GM10248 (cell line): ENCODE data around the gene ARIH2.

Experiments used
- CTCF ChIA-PET: fragments of 300-600 bp; sonication (Branson Sonifier 250); formaldehyde crosslinking; extraction: SDS; loops from one replicate; lab custom pipeline; 2021; ENCODE audit warnings: antibody characterized with exemption; lab: Yijun Ruan, JAX
- POLR2A ChIA-PET: fragments of 350-650 bp; sonication (Branson Sonifier 250); formaldehyde crosslinking; extraction: SDS; loops from one replicate; lab custom pipeline; 2020; ENCODE audit warnings: antibody characterized with exemption; lab: Yijun Ruan, JAX
- DNase-seq: peaks from one replicate; pipeline ENCODE4 v3.0.0; 2012; ENCODE audit errors: extremely low spot score
- CTCF ChIP-seq: IDR thresholded peaks from 2 replicates; pipeline ENCODE4 v1.5.1; 2012; ENCODE audit warnings: mild to moderate bottlenecking, low read depth; ENCODE audit errors: extremely low read depth, missing control alignments, control extremely low read depth

Gene ARIH2

DNA sequence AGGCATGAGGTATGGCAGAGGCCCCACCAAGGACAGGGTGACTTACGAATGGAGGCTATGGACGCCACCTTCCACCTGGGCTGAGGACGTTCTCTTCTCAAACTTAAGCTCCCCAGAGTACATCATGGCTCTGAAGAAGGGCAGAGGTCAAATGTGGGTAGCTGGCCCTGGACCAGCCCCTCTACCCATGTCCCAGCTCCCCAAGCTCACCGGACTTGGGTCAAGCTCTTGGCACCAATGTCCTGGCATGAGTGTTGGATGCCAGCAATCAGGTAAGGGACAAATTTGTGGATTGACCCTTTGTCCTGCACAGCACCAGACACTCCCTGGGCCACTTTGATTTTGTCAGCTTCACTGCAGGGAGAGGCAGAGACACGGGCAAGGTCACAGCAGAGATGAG is 105.8 kb downstream of the ARIH2 start:
- no peak for TF ChIP-seq CTCF
- POLR2A ChIA-PET, result no interaction called here
- CTCF ChIA-PET, result interaction anchor here (2.9 to 8.3 kb wide), 2 partner anchors 15 to 37 kb away, joined by 11 to 131 read pairs; partner anchors contain the start of gene WDR6

GRCh38 chr3:49025005-49025792 is 106.6 kb downstream of the ARIH2 start:
- no peak for TF ChIP-seq CTCF
- ChIA-PET POLR2A (interaction anchor here (0.6 to 1.7 kb wide), 3 partner anchors 13 to 25 kb away, joined by 3 to 7 read pairs (median 4); partner anchors contain the start of gene WDR6), CTCF (interaction anchor here (1.1 to 8.3 kb wide), 3 partner anchors 16 to 69 kb away, joined by 3 to 131 read pairs (median 11); partner anchors contain the start of genes QRICH1 and WDR6)
- no peak for DNase-seq

More for the DNA sequence above, 105.8 kb downstream of the ARIH2 start:
- DNase-seq, result no peak

GRCh38 chr3:49025793-49026520 is 107.3 kb downstream of the ARIH2 start:
- no peak for TF ChIP-seq CTCF
- ChIA-PET POLR2A (interaction anchor here (1.0 to 1.7 kb wide), 2 partner anchors 13 to 19 kb away, joined by 4 to 7 read pairs; partner anchors contain the start of gene WDR6), CTCF (interaction anchor here (1.1 to 2.9 kb wide), 3 partner anchors 33 to 68 kb away, joined by 3 to 11 read pairs (median 3); partner anchors contain the start of gene QRICH1)
- no peak for DNase-seq

- no peak for DNase-seq
- no peak for TF ChIP-seq CTCF
- POLR2A ChIA-PET, result interaction anchor here (0.6 to 1.7 kb wide), 3 partner anchors 14 to 125 kb away, joined by 3 to 7 read pairs (median 5); partner anchors contain the start of gene WDR6
- CTCF ChIA-PET, result interaction anchor here (1.5 kb wide), 1 partner anchor 33 kb away, joined by 3 read pairs; no protein-coding TSS in a partner anchor
Measured at GRCh38 chr3:49026536-49026935, 107.9 kb downstream of the ARIH2 start.

DNA sequence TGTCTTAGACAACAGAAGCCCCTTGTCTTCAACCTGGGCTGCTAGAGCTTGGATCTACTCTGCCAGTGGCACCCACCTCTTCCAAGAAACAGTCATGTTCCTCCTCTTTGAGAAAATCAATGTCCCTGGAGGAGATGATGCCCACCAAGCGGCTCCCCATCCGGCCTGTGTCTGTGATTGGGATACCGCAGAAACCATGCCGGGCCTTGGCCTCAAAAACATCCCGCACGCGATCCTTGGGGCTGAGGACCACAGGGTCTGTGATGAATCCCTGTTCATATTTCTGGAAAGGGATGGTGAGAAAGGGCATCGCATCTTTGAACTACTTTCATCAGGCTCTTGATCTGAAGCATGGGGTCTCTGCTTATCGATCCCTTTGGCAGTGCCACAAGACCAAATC is 109.0 kb downstream of the ARIH2 start:
- POLR2A ChIA-PET, result interaction anchor here (1.1 kb wide), 1 partner anchor 20 kb away, joined by 3 read pairs; the partner anchor contains the start of gene WDR6

More for the DNA sequence above, 109.0 kb downstream of the ARIH2 start:
- no peak for DNase-seq
- CTCF ChIA-PET, result no interaction called here
- TF ChIP-seq CTCF, result no peak
